Thoracic aorta (tissue), 2 donors: ENCODE data around the gene CDS2. TPM values are rescaled to one million over a fixed set of nuclear protein-coding genes. Genes with fewer than 3 reads are reported as not detected.
"Not testable (repeated sequence)": the region's sequence is repeated elsewhere in the genome, so short reads cannot be mapped to it uniquely, and the experiment has no call there.

Source experiments
- ATAC-seq: fragments of 150-250 bp; one replicate; pipeline ENCODE4 v1.8.0; 2017; ENCODE audit warnings: low read depth; ENCODE audit not compliant: insufficient number of reproducible peaks, low FRiP score
- DNase-seq: peaks from one replicate; pipeline ENCODE4 v3.0.0-alpha.2; 2020; ENCODE audit warnings: low spot score
- H3K27ac ChIP-seq, 2 donors: fragments of 200-600 bp; sonication (generic); 1 replicate in 1 of 2; 2 replicates in 1 of 2; pipeline ENCODE4 v1.5.1; 2016; ENCODE audit warnings: mild to moderate bottlenecking in 2 of 2, moderate library complexity in 2 of 2
- H3K27me3 ChIP-seq: fragments of 200-600 bp; sonication (generic); replicated peaks from 2 replicates; pipeline ENCODE4 v1.6.0; 2016; ENCODE audit warnings: mild to moderate bottlenecking; ENCODE audit not compliant: insufficient read depth
- H3K36me3 ChIP-seq: fragments of 200-600 bp; sonication (generic); one replicate; pipeline ENCODE4 v1.5.1; 2016
- H3K4me1 ChIP-seq, 2 donors: fragments of 200-600 bp; sonication (generic); 1 replicate in 1 of 2; 2 replicates in 1 of 2; pipeline versions ENCODE4 v1.5.1 to v1.6.0; 2016; ENCODE audit warnings: low read depth in 2 of 2, mild to moderate bottlenecking in 1 of 2; ENCODE audit not compliant: control insufficient read depth in 1 of 2
- H3K4me3 ChIP-seq: fragments of 200-600 bp; sonication (generic); 2 replicates; pipeline ENCODE4 v1.5.1; 2016; ENCODE audit warnings: mild to moderate bottlenecking
- H3K9me3 ChIP-seq: fragments of 200-600 bp; sonication (generic); 2 replicates; pipeline ENCODE4 v1.5.1; 2016
- total RNA-seq, 2 donors: library from RNA; depleted of rRNA; stranded (reverse); fragments of >200 nt; gene quantifications; one replicate each; pipeline versions ENCODE4 v1.1.0 to v1.2.3, GENCODE V29; 2016
- TF ChIP-seq, protein P1 (sequence below): fragments of 200-600 bp; sonication (generic); IDR thresholded peaks from one replicate; pipeline ENCODE4 v1.5.1; 2019; ENCODE audit warnings: antibody characterized with exemption

CDS2 gene
- total RNA-seq, 2 donors from 2014 or later: 63.6 to 85.6 TPM

DNA sequence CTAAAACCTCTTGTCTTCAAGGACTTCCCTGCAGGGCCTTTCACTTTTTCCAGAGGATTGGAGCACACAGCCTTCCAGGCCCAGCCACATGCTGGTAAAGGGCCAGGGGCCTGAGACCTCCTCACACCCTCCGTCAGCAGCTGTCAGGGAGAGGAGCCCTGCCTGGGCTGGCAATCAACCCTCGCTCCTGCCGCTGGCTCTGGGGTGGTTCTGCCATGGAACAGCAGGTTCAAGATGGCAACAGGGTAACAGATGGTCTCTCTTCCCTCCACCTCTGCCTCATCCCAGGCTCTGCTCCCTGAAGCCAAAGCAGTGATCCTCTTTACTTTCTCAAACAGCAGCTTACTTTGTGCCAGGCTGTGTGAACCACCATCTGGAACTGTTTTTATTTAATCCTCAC lies 30.9 kb upstream of the CDS2 start:
- no peaks in the 10 kb centered on the region for H3K27me3 ChIP-seq
- no peak overlapping the region for H3K4me3 ChIP-seq
- no peaks in the 10 kb centered on the region for H3K36me3 ChIP-seq
- H3K9me3 ChIP-seq: no peaks in the 10 kb centered on the region
- H3K27ac ChIP-seq: no peak overlapping the region
- ATAC-seq: no peak
- TF ChIP-seq, protein P1, sequence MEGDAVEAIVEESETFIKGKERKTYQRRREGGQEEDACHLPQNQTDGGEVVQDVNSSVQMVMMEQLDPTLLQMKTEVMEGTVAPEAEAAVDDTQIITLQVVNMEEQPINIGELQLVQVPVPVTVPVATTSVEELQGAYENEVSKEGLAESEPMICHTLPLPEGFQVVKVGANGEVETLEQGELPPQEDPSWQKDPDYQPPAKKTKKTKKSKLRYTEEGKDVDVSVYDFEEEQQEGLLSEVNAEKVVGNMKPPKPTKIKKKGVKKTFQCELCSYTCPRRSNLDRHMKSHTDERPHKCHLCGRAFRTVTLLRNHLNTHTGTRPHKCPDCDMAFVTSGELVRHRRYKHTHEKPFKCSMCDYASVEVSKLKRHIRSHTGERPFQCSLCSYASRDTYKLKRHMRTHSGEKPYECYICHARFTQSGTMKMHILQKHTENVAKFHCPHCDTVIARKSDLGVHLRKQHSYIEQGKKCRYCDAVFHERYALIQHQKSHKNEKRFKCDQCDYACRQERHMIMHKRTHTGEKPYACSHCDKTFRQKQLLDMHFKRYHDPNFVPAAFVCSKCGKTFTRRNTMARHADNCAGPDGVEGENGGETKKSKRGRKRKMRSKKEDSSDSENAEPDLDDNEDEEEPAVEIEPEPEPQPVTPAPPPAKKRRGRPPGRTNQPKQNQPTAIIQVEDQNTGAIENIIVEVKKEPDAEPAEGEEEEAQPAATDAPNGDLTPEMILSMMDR: no peak
- DNase-seq: no peak
- no peaks in the 10 kb centered on the region for H3K4me1 ChIP-seq

DNA sequence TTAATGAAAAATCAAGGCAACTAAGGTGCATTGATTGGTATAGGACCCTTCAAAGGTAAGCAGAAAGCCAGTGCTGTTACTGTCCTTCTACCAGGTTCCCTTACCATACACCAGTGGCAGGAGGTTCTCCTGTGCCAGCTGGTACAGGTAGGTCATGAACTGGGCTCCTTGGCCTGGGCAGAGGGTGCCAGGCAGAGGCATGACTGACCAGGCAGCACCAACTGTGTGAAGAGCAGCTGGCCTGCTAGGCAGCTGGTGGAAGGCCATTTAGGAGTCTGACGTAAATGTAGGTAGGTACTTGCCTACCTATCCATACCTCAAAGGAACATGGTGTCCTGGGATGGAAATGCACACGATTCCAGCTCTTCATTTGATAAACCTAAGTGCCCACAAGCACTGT lies 30.3 kb upstream of the CDS2 start:
- TF ChIP-seq, protein P1: no peak
- no peak overlapping the region for H3K27ac ChIP-seq
- DNase-seq (no peak), ATAC-seq (no peak)
- no peaks in the 10 kb centered on the region for H3K9me3 ChIP-seq
- no peaks in the 10 kb centered on the region for H3K4me1 ChIP-seq
- peaks cover under 1% of the 10 kb centered on the region for H3K36me3 ChIP-seq
- no peaks in the 10 kb centered on the region for H3K27me3 ChIP-seq
- H3K4me3 ChIP-seq: no peak overlapping the region

DNA sequence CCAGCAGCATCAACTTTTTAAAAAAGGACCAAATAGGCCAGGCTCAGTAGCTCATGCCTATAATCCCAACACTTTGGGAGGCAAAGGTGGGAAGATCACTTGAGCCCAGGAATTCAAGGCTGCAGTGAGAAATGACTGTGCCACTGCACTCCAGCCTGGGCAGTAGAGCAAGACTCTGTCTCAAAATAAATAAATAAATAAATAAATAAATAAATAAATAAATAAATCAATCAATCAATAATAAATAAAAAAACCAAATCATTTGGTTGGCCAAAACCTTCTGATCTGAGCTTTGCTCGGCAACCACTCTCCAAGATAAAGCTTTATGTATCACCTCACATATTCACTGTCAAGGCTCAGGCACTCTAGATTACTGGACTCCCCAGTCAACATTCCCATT lies 27.8 kb upstream of the CDS2 start:
- not testable (repeated sequence) for H3K4me1 ChIP-seq, H3K27ac ChIP-seq, DNase-seq, H3K27me3 ChIP-seq, H3K9me3 ChIP-seq, H3K36me3 ChIP-seq, H3K4me3 ChIP-seq, ATAC-seq

DNA sequence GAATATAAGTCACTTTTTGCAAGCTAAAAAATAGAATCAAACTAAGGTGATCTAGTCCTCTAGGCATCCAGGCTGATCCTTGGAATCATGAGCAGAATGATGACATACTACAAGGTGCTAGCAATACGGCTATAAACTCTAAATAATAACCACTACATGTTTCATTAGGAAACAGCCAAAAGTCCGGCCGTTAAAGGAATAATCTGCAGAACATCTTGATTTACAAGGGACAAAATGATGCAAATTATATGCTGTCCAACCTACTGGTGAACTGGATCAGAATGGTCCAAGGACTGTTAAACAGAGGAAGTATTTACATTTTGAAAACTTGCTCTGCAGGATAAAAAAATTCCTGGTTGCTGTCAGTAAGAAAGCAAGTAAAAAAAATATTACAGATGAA lies 26.9 kb upstream of the CDS2 start:
- not testable (repeated sequence) for H3K4me1 ChIP-seq, H3K4me3 ChIP-seq, H3K27me3 ChIP-seq, DNase-seq, H3K27ac ChIP-seq, ATAC-seq, H3K9me3 ChIP-seq
- peaks cover 10% of the 10 kb centered on the region for H3K36me3 ChIP-seq

DNA sequence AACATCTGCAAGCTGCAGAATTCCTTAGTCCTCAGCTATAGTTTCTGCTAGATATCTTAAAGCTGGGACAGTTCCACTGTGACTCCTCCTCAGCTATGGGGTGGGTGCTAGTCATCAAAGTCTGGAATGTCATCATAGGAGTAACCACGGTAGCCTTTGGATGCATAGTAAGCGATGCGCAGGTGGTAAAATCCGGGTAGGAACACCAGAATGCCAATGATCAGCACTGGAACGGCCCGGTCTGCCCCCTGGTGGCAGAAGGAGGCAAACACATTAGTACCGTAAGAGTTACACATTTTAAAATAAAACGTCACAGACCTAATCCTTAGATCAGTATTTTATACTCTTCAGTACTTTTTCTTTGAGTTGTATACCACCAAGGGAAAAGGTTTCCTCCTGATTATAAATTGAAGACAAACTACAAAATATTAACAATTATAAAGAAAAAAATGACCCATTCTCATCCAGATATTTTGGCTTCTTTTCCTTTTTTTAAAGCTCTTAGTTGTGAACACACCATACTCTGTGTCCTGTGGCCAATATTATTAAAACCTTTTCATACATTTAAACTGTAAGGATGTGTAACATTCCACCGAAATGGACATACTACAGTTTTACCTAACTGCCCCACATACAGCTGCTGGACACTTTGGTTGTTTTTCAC lies 26.0 kb upstream of the CDS2 start:
- TF ChIP-seq, protein P1: peak; percentile 90
- Histone ChIP-seq H3K36me3 (peaks cover 10% of the 10 kb centered on the region), H3K4me1 (no peaks in the 10 kb centered on the region), H3K4me3 (no peak overlapping the region), H3K9me3 (no peaks in the 10 kb centered on the region), H3K27me3 (no peaks in the 10 kb centered on the region), H3K27ac (no peak overlapping the region)
- peak; percentile 52 for ATAC-seq
- DNase-seq: peak; percentile 29

DNA sequence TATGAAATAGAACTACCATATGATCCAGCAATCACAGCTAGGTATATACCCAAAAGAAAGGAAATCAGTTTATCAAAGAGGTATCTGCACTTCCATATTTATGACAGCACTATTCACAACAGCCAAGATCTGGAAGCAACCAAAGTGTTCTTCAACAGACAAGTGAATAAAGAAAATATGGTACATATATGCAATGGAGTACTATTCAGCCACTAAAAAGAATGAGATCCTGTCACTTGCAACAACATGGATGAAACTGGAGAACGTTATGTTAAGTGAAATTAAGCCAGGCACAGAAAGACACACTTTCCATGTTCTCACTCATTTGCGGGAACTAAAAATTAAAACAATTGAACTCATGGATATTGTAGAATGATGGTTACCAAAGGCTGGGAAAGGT lies 22.3 kb upstream of the CDS2 start:
- Histone ChIP-seq H3K27me3 (no peaks in the 10 kb centered on the region), H3K4me1 (no peaks in the 10 kb centered on the region), H3K9me3 (no peaks in the 10 kb centered on the region), H3K27ac (no peak overlapping the region), H3K4me3 (no peak overlapping the region), H3K36me3 (peaks cover 21% of the 10 kb centered on the region)
- ATAC-seq (no peak), DNase-seq (no peak)
- TF ChIP-seq, protein P1: no peak
